Vagina (tissue), 2 donors: Measurements from ENCODE around the gene LCN2. TPM values are rescaled to one million over a fixed set of nuclear protein-coding genes. Genes with fewer than 3 reads are reported as not detected.

ENCODE experiments used
- DNase-seq, 2 donors: peaks; one replicate each; pipeline ENCODE4 v3.0.0-alpha.2; 2017; ENCODE audit errors: extremely low spot score in 2 of 2
- H3K27ac ChIP-seq: fragments of 200-600 bp; sonication (generic); one replicate; pipeline ENCODE4 v1.5.1; 2019
- H3K27me3 ChIP-seq: fragments of 200-600 bp; sonication (generic); one replicate; pipeline ENCODE4 v1.5.1; 2019
- H3K36me3 ChIP-seq, 2 donors: fragments of 200-600 bp; sonication (generic); one replicate each; pipeline ENCODE4 v1.5.1; 2017 to 2019
- H3K4me1 ChIP-seq: fragments of 200-600 bp; sonication (generic); one replicate; pipeline ENCODE4 v1.5.1; 2019
- H3K4me3 ChIP-seq, 2 donors: fragments of 200-600 bp; sonication (generic); 1 replicate in 1 of 2; 2 replicates in 1 of 2; pipeline ENCODE4 v1.5.1; 2016 to 2019
- H3K9me3 ChIP-seq: fragments of 200-600 bp; sonication (generic); one replicate; pipeline ENCODE4 v1.5.1; 2019
- POLR2A ChIP-seq, 2 donors: fragments of 450-650 bp; IDR thresholded peaks; one replicate each; pipeline ENCODE4 v1.6.1; 2017; ENCODE audit warnings: antibody characterized with exemption in 2 of 2, mild to moderate bottlenecking in 2 of 2, moderate library complexity in 2 of 2
- POLR2AphosphoS5 ChIP-seq, 2 donors: sonication (generic); formaldehyde crosslinking; IDR thresholded peaks; one replicate each; pipeline ENCODE4 v1.9.0; 2017; ENCODE audit warnings: antibody characterized with exemption in 2 of 2, mild to moderate bottlenecking in 2 of 2, low read depth in 1 of 2; ENCODE audit not compliant: insufficient read depth in 1 of 2
- intact Hi-C: fragments of 100-400 bp; cut with DNase I; formaldehyde crosslinking; loops from one replicate; pipeline ENCODE4 v1.15.1; 2023
- total RNA-seq: library from RNA; depleted of rRNA; stranded (reverse); fragments of >200 nt; gene quantifications from one replicate; pipeline ENCODE4 v1.2.3, GENCODE V29; 2016
- TF ChIP-seq, protein P1 (sequence below), 3 experiments: fragments of 450-650 bp in 2 of 3; fragments of 200-600 bp in 1 of 3; sonication (generic) in 1 of 3; IDR thresholded peaks; one replicate each; pipeline ENCODE4 v1.5.1; 2017 to 2019; ENCODE audit warnings: antibody characterized with exemption in 3 of 3, mild to moderate bottlenecking in 2 of 3, moderate library complexity in 2 of 3

Gene LCN2
- total RNA-seq = 136 TPM

DNA sequence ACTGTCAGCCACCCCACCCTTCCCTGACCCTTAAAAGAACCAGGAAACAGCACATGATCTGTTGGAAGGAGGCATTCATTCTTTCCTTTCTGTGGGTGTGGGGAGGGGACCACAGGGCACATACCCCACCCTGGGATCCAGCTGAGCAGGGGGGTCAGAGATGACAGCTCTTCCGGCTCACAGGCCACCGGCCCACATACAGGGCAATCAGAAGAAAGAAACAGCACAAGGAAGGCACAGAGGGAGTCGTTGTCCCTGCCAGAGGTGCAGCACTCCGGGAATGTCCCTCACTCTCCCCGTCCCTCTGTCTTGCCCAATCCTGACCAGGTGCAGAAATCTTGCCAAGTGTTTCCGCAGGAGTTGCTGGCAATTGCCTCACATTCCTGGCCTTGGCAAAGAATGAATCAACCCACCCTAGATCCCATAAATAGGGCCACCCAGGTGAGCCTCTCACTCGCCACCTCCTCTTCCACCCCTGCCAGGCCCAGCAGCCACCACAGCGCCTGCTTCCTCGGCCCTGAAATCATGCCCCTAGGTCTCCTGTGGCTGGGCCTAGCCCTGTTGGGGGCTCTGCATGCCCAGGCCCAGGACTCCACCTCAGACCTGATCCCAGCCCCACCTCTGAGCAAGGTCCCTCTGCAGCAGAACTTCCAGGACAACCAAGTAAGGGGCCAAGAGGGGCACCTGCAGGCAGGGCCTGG lies at the start of gene LCN2:
Gene LCN2 (plus strand): TSS at position 453 of the 701 bp plus-strand sequence. CDS start 73 bp downstream, at position 526.
- H3K27me3 ChIP-seq = no peaks in the 10 kb centered on the region
- no peaks in the 10 kb centered on the region for H3K36me3 ChIP-seq
- intact Hi-C loops = no loop called here
- TF ChIP-seq POLR2A (IDR thresholded peaks at IDR 0.05) = no peak
- TF ChIP-seq POLR2AphosphoS5 (IDR thresholded peaks at IDR 0.05; ENCODE audit: insufficient read depth in 1 of 2, low read depth in 1 of 2) = peak; percentile 35 to 38
- peak within 1 kb of the TSS in 1 of 2 donors; percentile 9 for H3K4me3 ChIP-seq
- no peak for DNase-seq
- peak within 1 kb of the TSS; percentile 10 for H3K27ac ChIP-seq
- H3K9me3 ChIP-seq = no peaks in the 10 kb centered on the region
- H3K4me1 ChIP-seq = peaks cover 35% of the 10 kb centered on the region

DNA sequence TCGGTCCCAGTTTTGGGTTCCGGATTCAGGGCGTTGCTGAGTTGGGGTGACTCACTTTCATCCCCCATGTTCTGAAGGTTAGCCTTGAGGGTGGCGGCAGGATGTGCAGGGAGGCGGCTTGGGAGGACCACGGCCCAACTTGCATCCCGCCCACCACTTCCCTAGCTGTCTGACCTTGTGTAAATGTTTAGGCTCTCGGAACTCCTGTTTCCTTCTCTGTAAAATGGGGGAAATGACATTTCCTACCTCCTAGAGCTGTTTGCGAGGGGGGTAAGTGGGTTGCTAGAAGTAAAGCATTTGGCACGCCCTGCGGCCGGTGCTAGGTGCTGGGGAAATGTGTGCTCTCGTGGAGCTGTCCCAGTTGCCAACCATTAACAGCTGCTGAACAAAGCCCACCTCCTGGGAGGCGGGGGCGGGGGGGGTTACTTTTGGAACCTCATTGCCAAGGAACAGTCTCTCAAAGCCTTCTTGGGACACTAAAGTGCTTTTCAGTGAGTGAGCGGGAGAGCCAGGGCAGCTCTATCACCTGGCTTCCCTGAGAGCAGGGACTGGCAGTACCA lies 49.2 kb upstream of the LCN2 start:
- DNase-seq = no peak
- H3K36me3 ChIP-seq = peaks cover 0 to 30% of the 10 kb centered on the region in 2 donors
- intact Hi-C loops = no loop called here
- peaks cover 87% of the 10 kb centered on the region for H3K4me1 ChIP-seq
- H3K9me3 ChIP-seq = no peaks in the 10 kb centered on the region
- H3K4me3 ChIP-seq = peak overlapping the region; percentile 40 to 48
- H3K27ac ChIP-seq = peak overlapping the region; percentile 91
- TF ChIP-seq, protein P1, sequence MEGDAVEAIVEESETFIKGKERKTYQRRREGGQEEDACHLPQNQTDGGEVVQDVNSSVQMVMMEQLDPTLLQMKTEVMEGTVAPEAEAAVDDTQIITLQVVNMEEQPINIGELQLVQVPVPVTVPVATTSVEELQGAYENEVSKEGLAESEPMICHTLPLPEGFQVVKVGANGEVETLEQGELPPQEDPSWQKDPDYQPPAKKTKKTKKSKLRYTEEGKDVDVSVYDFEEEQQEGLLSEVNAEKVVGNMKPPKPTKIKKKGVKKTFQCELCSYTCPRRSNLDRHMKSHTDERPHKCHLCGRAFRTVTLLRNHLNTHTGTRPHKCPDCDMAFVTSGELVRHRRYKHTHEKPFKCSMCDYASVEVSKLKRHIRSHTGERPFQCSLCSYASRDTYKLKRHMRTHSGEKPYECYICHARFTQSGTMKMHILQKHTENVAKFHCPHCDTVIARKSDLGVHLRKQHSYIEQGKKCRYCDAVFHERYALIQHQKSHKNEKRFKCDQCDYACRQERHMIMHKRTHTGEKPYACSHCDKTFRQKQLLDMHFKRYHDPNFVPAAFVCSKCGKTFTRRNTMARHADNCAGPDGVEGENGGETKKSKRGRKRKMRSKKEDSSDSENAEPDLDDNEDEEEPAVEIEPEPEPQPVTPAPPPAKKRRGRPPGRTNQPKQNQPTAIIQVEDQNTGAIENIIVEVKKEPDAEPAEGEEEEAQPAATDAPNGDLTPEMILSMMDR (IDR thresholded peaks at IDR 0.05) = no peak
- TF ChIP-seq POLR2AphosphoS5 (IDR thresholded peaks at IDR 0.05; ENCODE audit: insufficient read depth in 1 of 2, low read depth in 1 of 2) (no peak), POLR2A (IDR thresholded peaks at IDR 0.05) (no peak)
- H3K27me3 ChIP-seq = no peaks in the 10 kb centered on the region

DNA sequence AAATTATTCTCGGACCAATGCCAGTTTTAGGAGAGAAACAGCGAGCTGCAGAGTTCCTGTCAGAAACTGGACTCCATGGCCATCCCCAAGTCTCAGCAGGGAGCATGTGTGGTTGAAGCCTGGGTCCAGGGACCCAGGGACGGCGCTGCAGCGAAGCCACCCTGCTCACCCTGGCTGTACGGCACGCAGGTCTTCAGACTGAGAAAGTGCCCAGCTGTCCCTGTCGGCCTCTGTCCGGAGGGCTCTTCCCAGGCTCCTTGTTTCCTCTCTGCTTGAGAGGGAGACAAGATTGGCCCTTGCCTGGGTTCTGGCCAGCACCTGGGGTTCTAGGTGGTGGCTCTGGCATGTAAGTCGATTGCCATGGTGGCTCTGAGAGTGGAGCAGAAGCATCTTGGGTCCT lies 48.7 kb upstream of the LCN2 start:
- intact Hi-C loops = no loop called here
- H3K4me1 ChIP-seq = peaks cover 81% of the 10 kb centered on the region
- H3K36me3 ChIP-seq = peaks cover 0 to 34% of the 10 kb centered on the region in 2 donors
- H3K27ac ChIP-seq = peak overlapping the region; percentile 91
- TF ChIP-seq POLR2A (IDR thresholded peaks at IDR 0.05) = no peak
- no peak for TF ChIP-seq POLR2AphosphoS5 (IDR thresholded peaks at IDR 0.05; ENCODE audit: insufficient read depth in 1 of 2, low read depth in 1 of 2)
- TF ChIP-seq, protein P1 (IDR thresholded peaks at IDR 0.05) = no peak
- no peaks in the 10 kb centered on the region for H3K27me3 ChIP-seq
- DNase-seq = no peak
- peak overlapping the region in 1 of 2 donors; percentile 40 for H3K4me3 ChIP-seq
- no peaks in the 10 kb centered on the region for H3K9me3 ChIP-seq

DNA sequence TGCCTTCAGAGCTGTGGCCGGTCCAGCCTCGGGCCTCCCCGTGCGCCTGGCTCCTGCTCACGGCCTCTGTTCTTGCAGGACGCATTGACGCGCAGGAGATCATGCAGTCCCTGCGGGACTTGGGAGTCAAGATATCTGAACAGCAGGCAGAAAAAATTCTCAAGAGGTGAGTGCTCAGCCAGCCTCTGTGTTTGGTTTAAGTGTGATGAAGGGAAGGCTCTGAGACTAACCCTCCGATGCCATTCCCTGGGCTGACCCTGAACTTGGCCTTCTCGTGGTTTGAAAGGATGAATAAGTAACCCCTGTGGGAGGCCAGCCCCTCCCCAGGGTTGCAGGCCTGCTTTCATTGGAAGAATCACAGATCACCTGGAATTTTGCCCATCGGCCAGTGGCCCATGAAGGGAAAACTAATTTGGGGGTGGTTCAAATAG lies 48.0 kb upstream of the LCN2 start:
- TF ChIP-seq, protein P1 (IDR thresholded peaks at IDR 0.05) = no peak
- no peak for TF ChIP-seq POLR2AphosphoS5 (IDR thresholded peaks at IDR 0.05; ENCODE audit: insufficient read depth in 1 of 2, low read depth in 1 of 2)
- no peak for TF ChIP-seq POLR2A (IDR thresholded peaks at IDR 0.05)
- intact Hi-C loops = no loop called here
- Histone ChIP-seq H3K27me3 (no peaks in the 10 kb centered on the region), H3K36me3 (peaks cover 0 to 41% of the 10 kb centered on the region in 2 donors), H3K27ac (peak overlapping the region; percentile 91), H3K9me3 (no peaks in the 10 kb centered on the region), H3K4me1 (peaks cover 74% of the 10 kb centered on the region), H3K4me3 (no peak overlapping the region)
- DNase-seq = no peak

DNA sequence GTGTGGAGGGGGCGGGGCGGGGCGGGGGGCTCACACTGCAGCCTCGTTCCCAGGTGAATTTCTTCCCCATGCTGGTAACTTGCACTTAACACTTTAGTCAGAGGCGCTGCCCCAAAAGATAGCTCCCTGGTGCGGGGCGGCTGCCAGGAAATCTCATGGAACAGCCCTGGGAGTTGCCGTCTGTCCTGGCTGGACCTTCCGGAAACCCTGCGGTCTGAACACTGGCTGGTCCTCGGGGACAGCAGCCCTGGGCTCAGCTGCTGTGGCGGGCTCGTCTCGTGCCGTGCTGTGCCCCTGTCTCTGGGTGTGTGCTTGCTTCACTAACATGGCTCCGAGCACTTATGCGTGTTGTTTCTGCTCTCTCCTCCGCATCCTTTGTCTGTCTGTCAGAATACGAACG lies 47.6 kb upstream of the LCN2 start:
- Histone ChIP-seq H3K27ac (peak overlapping the region; percentile 91), H3K4me1 (peaks cover 70% of the 10 kb centered on the region), H3K9me3 (no peaks in the 10 kb centered on the region), H3K4me3 (no peak overlapping the region), H3K36me3 (peaks cover 0 to 46% of the 10 kb centered on the region in 2 donors), H3K27me3 (no peaks in the 10 kb centered on the region)
- TF ChIP-seq POLR2A (IDR thresholded peaks at IDR 0.05) = no peak
- TF ChIP-seq, protein P1 (IDR thresholded peaks at IDR 0.05) = no peak
- no peak for TF ChIP-seq POLR2AphosphoS5 (IDR thresholded peaks at IDR 0.05; ENCODE audit: insufficient read depth in 1 of 2, low read depth in 1 of 2)
- intact Hi-C loops = no loop called here
- no peak for DNase-seq
